ENCODE results near the gene PICK1. TPM values are rescaled to one million over a fixed set of nuclear protein-coding genes. Genes with fewer than 3 reads are reported as not detected.
A peak's percentile ranks its signal among the peaks of the same experiment; 100 is the strongest.

PICK1 gene
- total and polyA plus RNA-seq, 11 donors, result 18.8 to 41.5 (median 22.8) TPM

DNA sequence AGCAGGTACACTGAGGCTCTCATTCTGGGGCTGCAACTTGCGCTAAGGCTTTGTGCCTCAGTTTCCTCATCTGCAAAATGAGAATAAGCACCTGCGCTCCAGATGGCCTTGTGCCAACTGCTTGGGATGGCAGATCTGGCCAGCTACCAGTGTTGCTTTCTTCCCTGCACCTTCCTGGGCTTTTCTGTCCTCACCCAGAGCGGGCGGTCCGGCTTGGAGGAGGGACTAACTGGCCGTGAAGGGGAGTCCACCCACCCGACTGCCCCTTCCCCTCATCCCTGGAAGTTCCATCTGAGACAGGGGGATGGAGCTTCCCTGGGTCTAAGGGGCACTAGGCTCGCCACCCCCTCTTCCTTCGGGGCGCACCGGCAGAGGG lies 23.3 kb downstream of the PICK1 start:
- DNase-seq, result peak in 2 of 5 donors; percentile 20 to 59
- no peaks in the 10 kb centered on the region for H3K9me3 ChIP-seq
- peaks cover 0 to under 1% (median 0%) of the 10 kb centered on the region in 9 donors for H3K36me3 ChIP-seq
- peaks cover 5 to 23% (median 15%) of the 10 kb centered on the region in 12 donors for H3K4me1 ChIP-seq
- 49 to 68% (median 60%) methylated on average over 6 to 11 of the region's 11 CpGs for WGBS, 4 donors
- intact Hi-C loops (cut with DNase I), result no loop called here
- peaks cover 0 to 35% (median 9%) of the 10 kb centered on the region in 9 donors for H3K27me3 ChIP-seq
- TF ChIP-seq CTCF (IDR thresholded peaks at IDR 0.05) (no peak), POLR2A (IDR thresholded peaks at IDR 0.05) (no peak)
- ATAC-seq, result no peak
- peak overlapping the region in 8 of 12 donors; percentile 34 to 52 (median 46) for H3K4me3 ChIP-seq
- peak overlapping the region in 1 of 12 donors; percentile 12 for H3K27ac ChIP-seq

DNA sequence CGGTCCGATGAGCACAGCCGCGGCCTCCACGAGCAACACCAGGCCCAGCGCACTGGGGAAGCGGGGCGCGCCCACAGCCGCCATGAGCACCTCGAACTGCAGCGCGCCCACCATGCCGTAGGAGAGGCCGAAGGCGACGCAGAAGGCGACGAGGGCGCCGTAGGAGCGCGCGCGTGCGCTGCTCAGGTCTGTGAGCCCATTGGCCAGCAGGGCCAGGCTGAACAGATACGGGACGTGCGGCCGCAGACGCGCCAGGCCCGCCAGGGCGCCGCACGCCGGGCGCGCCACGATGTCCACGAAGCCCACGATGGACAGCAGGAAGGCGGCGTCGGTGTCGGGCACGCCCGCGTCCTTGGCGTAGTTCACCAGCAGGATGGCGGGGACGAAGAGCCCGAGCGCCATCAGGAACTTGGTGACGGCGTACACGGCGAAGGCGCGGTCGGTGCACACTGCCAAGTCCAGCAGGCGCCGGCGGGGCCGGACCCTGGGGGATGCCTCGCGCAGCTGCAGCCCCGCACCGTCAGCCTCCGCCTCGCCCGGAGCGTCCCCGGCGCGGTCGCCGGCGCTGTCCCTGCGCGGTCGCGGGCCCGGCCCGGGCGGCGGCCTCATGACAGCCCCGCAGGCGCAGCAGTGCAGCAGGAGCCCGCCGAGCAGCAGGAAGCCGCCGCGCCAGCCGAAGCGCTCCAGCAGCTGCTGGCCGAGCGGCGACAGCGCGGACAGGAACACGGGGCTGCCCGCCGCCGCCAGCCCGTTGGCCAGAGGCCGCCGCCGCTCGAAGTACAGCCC lies 23.8 kb downstream of the PICK1 start:
- Histone ChIP-seq H3K4me3 (peak overlapping the region; percentile 5 to 52 (median 44)), H3K9me3 (no peaks in the 10 kb centered on the region), H3K36me3 (no peaks in the 10 kb centered on the region), H3K27ac (peak overlapping the region in 2 of 12 donors; percentile 12 to 13), H3K4me1 (peaks cover 5 to 23% (median 15%) of the 10 kb centered on the region in 12 donors), H3K27me3 (peaks cover 0 to 35% (median 9%) of the 10 kb centered on the region in 9 donors)
- 4 to 11% (median 6%) methylated on average over 19 to 110 of the region's 110 CpGs for WGBS, 4 donors
- peak in 3 of 4 donors; percentile 55 to 70 (median 58) for ATAC-seq
- peak in 4 of 5 donors; percentile 42 to 73 (median 57) for DNase-seq
- TF ChIP-seq CTCF (IDR thresholded peaks at IDR 0.05) (peak in 1 of 12 donors; percentile 7), POLR2A (IDR thresholded peaks at IDR 0.05) (peak in 1 of 2 donors; percentile 22)
- intact Hi-C loops (cut with DNase I), result no loop called here

- Histone ChIP-seq H3K27ac (peak overlapping the region in 2 of 12 donors; percentile 12 to 13), H3K9me3 (no peaks in the 10 kb centered on the region), H3K4me3 (peak overlapping the region; percentile 5 to 52 (median 44)), H3K36me3 (no peaks in the 10 kb centered on the region), H3K27me3 (peaks cover 0 to 35% (median 9%) of the 10 kb centered on the region in 9 donors), H3K4me1 (peaks cover 5 to 23% (median 15%) of the 10 kb centered on the region in 12 donors)
- intact Hi-C loops (cut with DNase I), result no loop called here
- DNase-seq (no peak), ATAC-seq (no peak)
- 7 to 13% (median 9%) methylated on average over 3 to 17 of the region's 17 CpGs; no CpG with 5 or more reads in 1 of the 4 donors for WGBS, 4 donors
- TF ChIP-seq POLR2A (IDR thresholded peaks at IDR 0.05) (no peak), CTCF (IDR thresholded peaks at IDR 0.05) (no peak)
These were observed 24.4 kb downstream of the PICK1 start for GRCh38 chr22:38081636-38081940.
